SHP77 treated with DMSO at 0.1 percent for 48 hours (cell line): ENCODE results near the gene MAP2K5.
"Not testable (repeated sequence)": the region's sequence is repeated elsewhere in the genome, so short reads cannot be mapped to it uniquely, and the experiment has no call there.

Experiments used
- DNase-seq: peaks from one replicate; lab custom pipeline; 2025; lab: John Stamatoyannopoulos, UW

MAP2K5 gene

DNA sequence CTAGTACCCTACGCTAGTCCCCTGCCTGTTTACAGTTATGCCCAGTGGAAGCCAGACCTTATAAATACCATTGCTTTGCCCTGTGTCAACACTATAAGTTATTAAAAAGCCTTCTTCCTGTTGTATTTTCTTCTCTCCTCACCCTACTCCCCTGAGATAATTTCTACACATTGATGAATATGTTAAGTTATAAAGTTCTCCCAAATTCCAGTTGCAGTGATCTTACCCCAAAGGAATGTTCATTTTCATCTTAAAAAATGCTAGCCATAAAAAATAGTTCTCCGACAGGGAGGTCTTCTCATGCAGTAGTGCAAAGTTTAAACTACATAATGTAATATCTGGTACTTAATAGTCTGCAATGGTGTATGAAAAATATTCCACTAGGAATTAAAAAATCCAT, 58.6 kb downstream of the MAP2K5 start:
- DNase-seq = no peak

DNA sequence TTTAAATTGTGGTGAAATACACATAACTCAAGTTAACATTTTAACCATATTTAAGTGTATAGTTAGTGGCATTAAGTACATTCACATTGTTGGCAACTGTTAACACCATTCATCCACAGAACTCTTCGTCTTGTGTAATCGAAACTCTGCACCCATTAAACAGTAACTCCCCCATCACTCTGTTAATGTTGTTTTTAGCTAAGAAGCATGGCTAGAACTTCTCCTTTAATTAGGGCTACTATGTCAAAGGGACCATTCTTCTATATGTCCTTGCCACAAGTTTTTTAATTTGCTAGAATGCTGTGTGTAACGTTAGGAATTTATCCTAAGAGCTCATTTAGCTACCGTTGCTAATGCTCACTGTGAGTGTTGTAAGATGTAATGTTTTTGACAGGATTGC, 60.6 kb downstream of the MAP2K5 start:
- no peak for DNase-seq

DNA sequence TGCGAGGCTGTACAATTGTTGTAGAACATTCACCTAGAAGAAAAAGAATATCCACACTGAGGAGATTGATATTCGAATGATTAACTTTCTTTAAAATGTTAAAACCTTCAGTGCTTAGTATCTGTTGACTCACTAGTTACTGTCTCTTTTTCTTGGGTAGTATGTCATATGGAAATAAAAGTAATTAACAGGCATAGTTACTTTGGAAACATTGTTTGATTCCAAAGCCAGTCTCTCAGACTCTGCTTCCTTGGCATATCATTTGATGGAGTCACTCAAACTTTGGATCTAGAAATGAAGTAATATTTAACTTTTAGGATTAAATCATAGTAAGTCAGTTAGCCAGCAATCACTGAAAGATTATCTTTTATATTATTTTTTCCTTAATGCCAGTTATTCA, 63.4 kb downstream of the MAP2K5 start:
- DNase-seq = no peak

DNA sequence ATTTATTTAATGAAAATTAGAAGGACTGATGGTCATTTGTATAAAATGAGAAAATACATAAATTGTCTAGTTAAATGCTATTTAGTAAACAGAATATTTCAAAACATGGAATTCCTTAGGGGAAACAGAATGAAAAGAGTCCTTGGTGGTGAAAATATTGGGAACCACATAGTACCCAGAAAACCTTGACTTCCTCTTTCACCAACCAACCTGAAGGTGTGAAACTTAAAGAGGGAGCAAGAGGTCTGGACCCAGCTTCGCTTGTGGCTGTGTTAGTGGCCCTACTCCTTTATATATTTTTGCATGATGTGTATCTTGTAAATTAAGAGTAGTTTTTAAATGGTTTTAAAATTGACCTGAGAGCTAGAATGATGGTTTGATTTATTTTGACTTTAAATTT, 64.2 kb downstream of the MAP2K5 start:
- no peak for DNase-seq

DNA sequence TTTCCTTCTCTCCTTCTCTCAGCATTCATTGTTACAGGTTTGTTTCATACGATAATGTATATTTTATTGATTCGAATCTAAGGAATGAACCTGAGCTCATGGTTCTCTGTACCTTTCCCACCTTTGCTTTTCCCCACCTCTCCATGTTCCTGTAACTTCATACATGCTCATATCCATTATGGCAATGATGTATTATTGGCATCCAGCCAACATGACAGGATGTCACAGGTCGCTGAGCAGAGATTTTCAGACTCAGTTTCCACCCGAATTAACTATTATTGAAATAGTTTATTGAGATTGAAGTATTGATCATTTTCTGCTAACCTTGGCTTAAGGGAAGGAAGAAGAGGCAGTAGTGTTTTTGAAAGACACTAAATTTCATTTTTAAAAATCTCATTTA, 64.8 kb downstream of the MAP2K5 start:
- no peak for DNase-seq

DNA sequence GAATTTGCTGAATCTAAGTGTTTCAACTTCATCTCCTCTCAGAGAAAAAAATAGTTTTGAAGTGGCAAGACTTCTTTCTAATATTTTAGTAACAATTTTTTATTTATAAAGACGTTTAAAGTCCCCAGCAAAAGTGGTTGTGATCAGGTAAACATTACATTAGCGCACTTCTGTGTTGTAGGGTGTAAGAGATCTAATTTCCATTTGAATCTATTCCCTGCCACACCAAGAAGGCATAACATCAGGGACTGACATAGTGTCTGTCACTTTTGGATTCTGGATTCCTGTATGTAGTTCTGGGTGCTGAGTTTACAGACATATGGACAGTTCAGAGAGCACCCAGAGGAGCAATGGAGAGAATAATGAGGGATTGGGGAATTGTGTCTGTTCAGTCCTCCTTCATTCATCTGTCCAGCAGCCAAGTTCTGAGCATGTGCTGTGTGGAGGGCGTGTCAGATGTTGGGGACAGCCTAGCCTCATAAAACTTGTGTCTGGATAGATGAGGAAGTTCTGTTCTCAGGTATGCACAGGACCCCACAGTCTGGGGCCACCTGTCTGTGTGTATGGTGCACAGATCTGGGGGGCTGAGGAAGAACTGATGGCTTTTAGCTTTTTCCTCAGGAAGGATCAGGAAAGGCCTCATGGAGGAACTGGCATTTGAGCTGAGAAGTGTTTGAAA, 65.6 kb downstream of the MAP2K5 start:
- no peak for DNase-seq

DNA sequence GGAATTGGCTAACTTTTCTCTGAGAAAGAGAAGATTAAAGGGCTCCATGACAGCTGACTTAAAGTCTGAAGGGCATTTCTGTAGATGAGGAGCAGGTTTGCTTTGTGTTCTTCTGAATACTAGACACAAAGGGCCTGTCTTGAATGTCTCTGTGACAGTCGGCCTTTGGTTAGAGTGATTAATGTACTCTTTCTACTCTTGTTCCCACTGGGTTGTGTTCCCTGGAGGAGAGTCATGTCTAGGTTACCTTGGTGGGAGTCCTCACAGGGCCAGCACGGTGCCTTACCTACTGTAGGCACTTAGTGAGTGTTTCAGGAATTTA, 66.1 kb downstream of the MAP2K5 start:
- no peak for DNase-seq

GRCh38 chr15:67611370-67612369, 69.2 kb downstream of the MAP2K5 start:
- DNase-seq = no peak

GRCh38 chr15:67613211-67613610, 70.7 kb downstream of the MAP2K5 start:
- no peak for DNase-seq

GRCh38 chr15:67613708-67614107, 71.2 kb downstream of the MAP2K5 start:
- no peak for DNase-seq

DNA sequence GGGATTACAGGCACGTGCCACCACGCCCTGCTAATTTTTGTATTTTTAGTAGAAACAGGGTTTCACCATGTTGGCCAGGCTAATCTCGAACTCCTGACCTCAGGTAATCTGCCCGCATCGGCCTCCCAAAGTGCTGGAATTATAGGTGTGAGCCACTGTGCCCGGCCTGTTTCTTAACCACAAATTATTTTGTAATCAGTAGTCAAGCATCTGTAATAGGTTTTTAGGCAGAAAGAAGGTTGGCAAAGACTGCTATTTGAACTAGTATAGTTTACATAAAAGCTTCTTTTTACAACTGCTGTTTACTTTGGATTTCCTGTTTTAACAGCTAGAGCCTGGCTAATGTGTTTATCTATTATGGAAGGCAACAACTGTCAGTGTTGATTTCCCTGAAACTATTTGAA, 72.6 kb downstream of the MAP2K5 start:
- not testable (repeated sequence) for DNase-seq

DNA sequence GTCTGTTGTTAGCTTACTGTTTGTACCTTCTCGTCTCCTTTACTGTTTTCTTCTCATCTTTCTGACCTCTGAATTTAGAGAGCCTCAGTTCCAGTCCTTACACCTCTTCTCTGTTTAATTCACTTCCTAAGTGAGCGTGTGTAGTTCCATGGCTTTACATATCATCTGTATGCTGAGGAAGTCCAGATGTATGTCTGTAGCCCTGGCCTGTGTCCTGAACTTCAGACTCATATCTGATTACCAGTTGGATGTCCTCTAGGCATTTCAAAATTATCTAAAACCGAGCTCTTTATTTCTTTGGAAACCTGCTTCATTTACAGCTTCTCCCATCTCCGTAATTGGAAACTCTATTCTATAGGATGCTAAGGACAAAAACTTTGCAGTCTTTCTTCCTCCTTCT, 75.8 kb downstream of the MAP2K5 start:
- DNase-seq = no peak

- DNase-seq = no peak
Measured at GRCh38 chr15:67622110-67622509, 79.6 kb downstream of the MAP2K5 start.

DNA sequence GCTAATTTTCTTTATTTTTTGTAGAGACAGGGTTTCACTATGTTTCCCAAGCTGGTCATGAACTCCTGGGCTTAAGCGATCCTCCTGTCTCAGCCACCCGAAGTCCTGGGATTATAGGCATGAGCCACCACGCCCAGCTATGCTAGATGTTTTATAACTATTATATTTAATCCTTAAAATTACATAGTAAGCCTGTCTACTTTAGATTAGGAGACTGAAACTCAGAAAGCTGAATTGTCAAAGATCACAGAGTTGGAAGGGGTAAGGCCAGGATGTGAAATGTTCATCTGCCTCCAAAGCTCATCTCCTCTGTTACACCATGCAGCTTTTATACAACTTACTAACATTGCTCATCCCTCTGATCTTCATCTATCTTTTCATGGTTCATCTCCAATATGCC, 89.8 kb downstream of the MAP2K5 start:
- no peak for DNase-seq

DNA sequence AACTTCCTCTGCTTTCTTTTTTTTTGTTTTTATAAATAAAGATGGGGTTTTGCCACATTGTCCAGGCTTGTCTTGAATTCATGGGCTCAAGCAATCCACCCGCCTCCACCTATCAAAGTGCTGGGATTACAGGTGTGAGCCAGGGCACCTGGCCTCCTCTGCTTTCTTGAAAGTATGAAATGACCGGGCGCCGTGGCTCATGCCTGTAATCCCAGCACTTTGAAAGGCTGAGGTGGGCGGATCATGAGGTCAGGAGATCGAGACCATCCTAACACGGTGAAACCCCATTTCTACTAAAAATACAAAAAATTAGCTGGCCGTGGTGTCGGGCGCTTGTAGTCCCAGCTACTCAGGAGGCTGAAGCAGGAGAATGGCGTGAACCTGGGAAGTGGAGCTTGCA, 93.4 kb downstream of the MAP2K5 start:
- not testable (repeated sequence) for DNase-seq

DNA sequence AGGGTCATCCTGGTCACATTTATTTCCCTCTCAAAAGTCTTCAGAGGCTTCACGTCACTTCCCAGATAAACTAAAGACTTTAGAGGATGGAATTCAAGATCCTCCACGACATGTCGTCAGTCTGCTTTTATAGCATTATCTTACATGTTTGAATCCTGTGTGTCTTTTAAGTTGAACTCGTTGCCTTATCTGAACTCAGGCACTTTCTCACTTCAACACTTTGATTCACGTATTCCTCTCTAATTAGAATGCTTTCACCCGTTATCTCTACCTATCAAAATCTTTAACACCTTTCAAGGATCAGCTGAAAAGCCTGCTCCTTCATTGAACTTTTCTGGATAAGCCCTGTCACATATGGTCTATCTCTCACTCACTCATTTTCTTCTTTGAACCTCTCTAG, 97.1 kb downstream of the MAP2K5 start:
- no peak for DNase-seq

- no peak for DNase-seq
Measured at GRCh38 chr15:67641453-67641852, 99.0 kb downstream of the MAP2K5 start.

DNA sequence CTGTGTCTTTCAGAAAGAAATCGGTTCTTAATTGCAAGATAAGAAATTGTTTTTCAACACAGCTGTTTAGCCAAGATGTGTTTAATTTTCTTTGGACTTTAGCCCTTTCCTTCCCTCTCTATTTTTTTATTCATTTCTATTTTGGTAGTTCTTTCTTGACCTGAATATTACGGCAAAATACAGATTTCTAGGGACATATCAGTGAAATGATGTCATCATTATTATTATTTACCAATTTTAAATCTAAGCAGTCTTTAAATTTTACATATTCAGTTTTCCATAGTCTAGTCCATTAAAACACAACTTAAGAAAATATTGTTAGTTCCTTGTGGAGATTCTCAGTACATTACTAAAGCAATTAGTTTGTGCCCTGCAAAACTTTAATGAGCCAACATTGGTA, 104.3 kb downstream of the MAP2K5 start:
- no peak for DNase-seq

DNA sequence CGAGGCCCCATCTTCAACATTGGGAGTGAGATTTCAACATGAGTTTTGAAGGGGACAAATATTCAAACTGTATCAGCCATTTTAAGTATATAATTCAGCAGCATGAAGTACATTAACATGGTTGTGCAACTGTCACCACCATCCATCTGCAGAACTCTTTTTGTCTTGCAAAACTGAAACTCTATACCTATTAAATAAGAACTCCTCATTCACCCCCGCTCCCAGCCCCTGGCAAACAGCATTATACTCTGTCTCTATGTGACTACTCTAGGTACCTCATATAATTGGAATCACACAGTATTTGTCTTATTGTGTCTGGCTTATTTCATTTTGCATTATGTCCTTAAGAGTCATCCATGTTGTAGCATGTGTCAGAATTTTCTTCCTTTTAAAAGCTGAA, 110.1 kb downstream of the MAP2K5 start:
- DNase-seq = no peak

GRCh38 chr15:67660446-67660845, 117.9 kb downstream of the MAP2K5 start:
- DNase-seq = no peak

DNA sequence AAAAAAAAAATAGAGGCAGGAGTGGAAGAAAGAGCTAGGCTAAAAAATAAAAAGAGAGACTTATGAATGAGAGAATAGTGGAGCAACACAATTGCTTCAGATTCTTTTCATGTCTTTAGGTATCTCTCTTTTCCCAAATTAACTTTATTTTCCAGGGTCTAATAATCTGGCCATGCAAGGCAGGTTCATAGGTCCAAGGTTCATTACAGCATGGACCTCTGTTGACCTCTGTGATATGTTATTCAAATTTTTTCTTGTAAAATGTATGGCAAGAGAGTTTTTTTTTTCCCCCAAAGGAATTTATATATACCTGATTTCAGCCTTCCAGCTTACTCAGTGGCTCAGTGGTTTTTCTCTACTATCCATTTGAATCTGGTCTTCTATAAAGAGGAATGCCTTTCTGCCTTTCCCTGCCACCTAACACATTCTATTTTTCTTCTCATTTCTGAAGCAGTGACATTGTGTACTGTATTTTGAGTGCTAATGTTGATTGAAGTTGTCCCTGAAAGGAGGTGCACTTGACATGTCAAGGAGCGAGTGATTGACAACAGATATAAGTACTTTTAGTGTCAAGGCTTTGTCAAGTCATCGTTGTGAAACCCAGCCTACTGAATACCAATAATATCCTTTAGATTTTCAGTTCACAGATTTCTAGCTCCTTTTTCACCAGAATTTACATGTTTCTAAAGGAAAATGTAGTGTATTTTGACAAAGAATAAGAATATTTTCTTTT, 118.5 kb downstream of the MAP2K5 start:
- no peak for DNase-seq

DNA sequence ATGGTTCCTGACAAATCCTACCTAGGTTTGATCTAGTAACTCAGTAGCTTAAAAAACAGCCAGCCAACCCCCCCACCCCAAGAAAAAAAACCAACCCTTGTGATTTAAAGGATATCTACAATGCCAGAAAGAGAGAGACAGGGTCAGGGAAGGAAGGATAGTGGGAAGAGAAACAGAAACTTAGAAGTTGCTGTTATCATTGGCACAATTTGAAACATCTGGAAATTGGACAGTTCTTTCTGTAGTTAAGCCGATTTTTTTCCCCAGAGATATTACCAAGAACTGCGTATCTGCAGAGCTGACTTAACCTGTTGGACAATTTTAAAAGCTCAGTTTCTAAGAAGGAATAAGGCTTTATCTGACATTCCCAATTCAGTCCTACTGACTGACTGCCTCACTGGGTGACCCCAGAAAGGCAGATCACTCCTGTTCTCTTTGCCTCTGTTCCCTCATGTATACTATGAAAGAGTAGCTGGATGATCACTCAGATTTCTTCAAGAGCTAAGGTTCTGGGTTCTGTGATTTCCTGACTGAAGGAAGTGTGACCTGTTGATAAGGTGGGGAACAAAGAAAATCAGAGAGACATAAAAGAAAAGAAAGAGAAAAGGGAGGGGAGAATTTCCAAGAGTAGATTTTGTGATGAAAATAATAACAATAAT, 128.3 kb downstream of the MAP2K5 start:
- DNase-seq = no peak
